ENCODE results near the gene PALM.

PALM gene

GRCh38 chr19:795691-796581, 87.2 kb downstream of the PALM start:
- TF ChIP-seq SIN3A (IDR thresholded peaks at IDR 0.05; ENCODE audit: borderline replicate concordance, insufficient read depth, low read length) (no peak), POLR2AphosphoS5 (IDR thresholded peaks at IDR 0.05; ENCODE audit: low read depth, low read length) (no peak), TAF1 (IDR thresholded peaks at IDR 0.05; ENCODE audit: borderline replicate concordance, insufficient read depth, low read length) (no peak), REST (IDR thresholded peaks at IDR 0.05; ENCODE audit: insufficient read depth in 1 of 2, low read depth in 2 of 2, low read length in 2 of 2) (no peak), FOXP2 (optimal IDR thresholded peaks at IDR 0.05; ENCODE audit: borderline replicate concordance, extremely low read depth, extremely low read length, insufficient read depth) (no peak)

DNA sequence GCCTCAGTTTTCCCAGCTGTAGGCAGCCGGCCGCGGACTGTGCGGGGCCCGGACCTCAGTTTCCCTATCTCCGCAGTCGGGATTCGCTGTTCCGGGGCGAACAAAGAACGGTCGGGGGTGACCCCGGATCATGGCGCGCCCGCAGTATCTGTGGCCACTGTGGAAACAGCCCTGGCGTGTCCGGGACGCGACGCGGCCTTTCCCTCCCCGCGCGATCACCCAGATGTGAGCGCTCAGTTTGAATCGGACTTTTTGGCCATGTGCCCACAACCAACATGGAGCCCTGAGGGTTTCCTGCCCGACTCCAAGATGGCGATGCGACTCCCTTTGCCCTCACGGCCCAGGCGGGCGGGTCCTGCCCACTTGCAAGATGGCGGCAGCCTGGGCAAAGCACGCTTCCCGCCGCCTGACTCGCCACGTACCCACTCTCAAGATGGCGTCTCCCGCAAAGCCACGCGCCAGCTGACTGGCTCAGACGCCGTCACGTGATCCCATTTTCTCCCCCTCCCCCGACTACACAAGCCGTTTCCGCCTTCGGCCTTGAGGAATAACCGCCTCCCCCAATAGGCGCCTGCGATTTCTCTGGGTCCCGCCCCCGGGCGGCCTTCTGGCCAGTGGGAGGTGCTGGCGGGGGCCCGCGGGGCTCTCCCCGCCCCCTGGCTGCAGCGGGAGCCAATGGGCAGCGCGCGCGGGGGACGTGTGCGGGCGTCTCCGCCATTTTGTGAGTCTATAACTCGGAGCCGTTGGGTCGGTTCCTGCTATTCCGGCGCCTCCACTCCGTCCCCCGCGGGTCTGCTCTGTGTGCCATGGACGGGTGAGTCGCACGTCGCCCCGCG, 88.2 kb downstream of the PALM start, which contains the start of gene PTBP1:
Gene PTBP1 (plus strand): TSS at position 761 of the 836 bp plus-strand sequence. CDS start 46 bp downstream, at position 807.
- 0 out of 4 replicates have a peak, but pooled peaks of 1 of the 2 experiments have one; percentile 24 for TF ChIP-seq REST (IDR thresholded peaks at IDR 0.05; ENCODE audit: insufficient read depth in 1 of 2, low read depth in 2 of 2, low read length in 2 of 2)
- TF ChIP-seq TAF1 (IDR thresholded peaks at IDR 0.05; ENCODE audit: borderline replicate concordance, insufficient read depth, low read length), result peak; percentile 67
- TF ChIP-seq FOXP2 (optimal IDR thresholded peaks at IDR 0.05; ENCODE audit: borderline replicate concordance, extremely low read depth, extremely low read length, insufficient read depth), result peak; percentile 89
- TF ChIP-seq POLR2AphosphoS5 (IDR thresholded peaks at IDR 0.05; ENCODE audit: low read depth, low read length), result peak; percentile 33; the same call in 1 of the 2 replicates
- TF ChIP-seq SIN3A (IDR thresholded peaks at IDR 0.05; ENCODE audit: borderline replicate concordance, insufficient read depth, low read length), result peak; percentile 66; the same call in 1 of the 2 replicates

All from PFSK-1 (cell line).